Central memory CD8-positive, alpha-beta T cell (primary cell): ENCODE measurements around the gene ATF7IP.
"Not testable (repeated sequence)": the region's sequence is repeated elsewhere in the genome, so short reads cannot be mapped to it uniquely, and the experiment has no call there.

ENCODE experiments used
- ATAC-seq: fragments of 150-1000 bp; cut with Tn5 transposase; replicated peaks from 2 replicates; pipeline ENCODE4 v1.10.0; 2022; ENCODE audit warnings: mild to moderate bottlenecking, moderate FRiP score, moderate number of reproducible peaks; ENCODE audit not compliant: poor library complexity, severe bottlenecking; ENCODE audit errors: extremely low read depth
- DNase-seq, 2 donors: peaks; one replicate each; pipeline ENCODE4 v3.0.0; 2021; ENCODE audit warnings: low spot score in 2 of 2
- H3K27ac Mint-ChIP-seq: one replicate; pipeline ENCODE4 v1.8.0; 2022; ENCODE audit warnings: low read depth, mild to moderate bottlenecking, moderate library complexity, mixed read lengths
- H3K27me3 Mint-ChIP-seq: one replicate; pipeline ENCODE4 v1.8.0; 2022; ENCODE audit warnings: mixed read lengths
- H3K36me3 Mint-ChIP-seq: one replicate; pipeline ENCODE4 v1.8.0; 2022; ENCODE audit warnings: mild to moderate bottlenecking, moderate library complexity, mixed read lengths; ENCODE audit not compliant: insufficient read depth
- H3K4me1 Mint-ChIP-seq: one replicate; pipeline ENCODE4 v1.8.0; 2022; ENCODE audit warnings: mixed read lengths
- H3K4me3 Mint-ChIP-seq: one replicate; pipeline ENCODE4 v1.8.0; 2022; ENCODE audit warnings: mild to moderate bottlenecking, moderate library complexity, mixed read lengths
- H3K9me3 Mint-ChIP-seq: one replicate; pipeline ENCODE4 v1.8.0; 2022; ENCODE audit warnings: mixed read lengths

The ATF7IP gene

DNA sequence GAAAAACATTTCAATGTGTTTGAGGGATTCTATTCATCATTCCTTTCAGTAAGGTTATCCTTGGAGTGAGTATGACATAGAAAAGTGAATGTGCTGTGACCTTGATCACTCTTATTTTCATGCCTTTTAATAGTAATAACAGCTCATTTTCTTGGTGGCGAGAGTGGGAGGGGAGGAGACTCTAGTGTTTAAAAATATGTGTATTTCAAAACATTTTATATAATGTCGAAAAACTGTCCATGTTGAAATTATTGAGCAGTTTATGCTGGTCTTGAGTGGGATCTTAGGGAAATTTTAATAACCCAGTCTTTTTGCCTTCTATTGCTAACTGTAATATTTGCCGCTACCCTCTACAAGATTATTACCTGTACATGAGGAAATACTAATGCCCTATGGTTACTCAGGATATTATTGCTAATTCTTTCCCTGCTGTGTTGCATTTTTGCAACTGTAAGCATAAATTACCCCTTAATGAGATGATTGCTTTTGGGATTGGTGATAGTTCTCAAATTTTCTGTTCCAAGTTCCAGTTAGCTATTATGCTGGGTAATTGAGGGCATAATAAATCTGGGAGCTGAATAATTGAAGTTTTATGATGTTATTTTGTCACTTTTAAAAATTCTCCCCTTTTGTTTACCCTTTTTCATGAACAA is 21.9 kb downstream of the ATF7IP start:
- Mint-ChIP-seq H3K4me3 (peak overlapping the region; percentile 83), H3K27me3 (no peaks in the 10 kb centered on the region), H3K4me1 (peaks cover 59% of the 10 kb centered on the region), H3K9me3 (no peaks in the 10 kb centered on the region), H3K27ac (peak overlapping the region; percentile 93), H3K36me3 (peaks cover 25% of the 10 kb centered on the region)
- no peak for ATAC-seq
- no peak for DNase-seq

GRCh38 chr12:14390449-14390848 is 25.0 kb downstream of the ATF7IP start:
- DNase-seq (no peak), ATAC-seq (no peak)
- peak overlapping the region; percentile 93 for H3K27ac Mint-ChIP-seq
- H3K4me3 Mint-ChIP-seq: peak overlapping the region; percentile 74
- H3K4me1 Mint-ChIP-seq: peaks cover 59% of the 10 kb centered on the region
- H3K36me3 Mint-ChIP-seq: peaks cover 31% of the 10 kb centered on the region
- no peaks in the 10 kb centered on the region for H3K9me3 Mint-ChIP-seq
- no peaks in the 10 kb centered on the region for H3K27me3 Mint-ChIP-seq

GRCh38 chr12:14390870-14391530 is 25.5 kb downstream of the ATF7IP start:
- H3K4me3 Mint-ChIP-seq: peak overlapping the region; percentile 74
- peaks cover 63% of the 10 kb centered on the region for H3K4me1 Mint-ChIP-seq
- H3K36me3 Mint-ChIP-seq: peaks cover 31% of the 10 kb centered on the region
- DNase-seq (no peak), ATAC-seq (peak; percentile 30)
- H3K27me3 Mint-ChIP-seq: no peaks in the 10 kb centered on the region
- peak overlapping the region; percentile 93 for H3K27ac Mint-ChIP-seq
- H3K9me3 Mint-ChIP-seq: no peaks in the 10 kb centered on the region

DNA sequence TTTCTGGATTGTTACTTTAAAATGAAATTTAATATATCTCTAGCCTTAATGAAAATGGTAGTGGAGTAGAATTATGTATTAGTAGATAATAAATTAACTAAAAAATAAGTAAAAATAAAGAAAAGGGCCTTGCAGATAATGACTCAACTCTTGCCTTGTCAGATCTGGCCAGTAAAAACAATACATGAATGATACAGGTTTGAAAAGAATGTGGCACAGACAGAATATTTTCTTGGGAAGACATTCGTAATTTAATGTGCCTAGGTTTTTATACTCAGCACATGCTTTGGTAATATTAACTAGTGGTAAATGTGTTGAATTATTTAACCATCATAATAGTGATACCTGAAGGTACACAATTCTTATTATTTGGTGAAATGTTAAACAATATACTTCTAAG is 28.3 kb downstream of the ATF7IP start:
- Mint-ChIP-seq H3K4me1 (peaks cover 74% of the 10 kb centered on the region), H3K36me3 (peaks cover 26% of the 10 kb centered on the region), H3K9me3 (no peaks in the 10 kb centered on the region), H3K27ac (peak overlapping the region; percentile 100), H3K27me3 (no peaks in the 10 kb centered on the region), H3K4me3 (peak overlapping the region; percentile 61)
- no peak for DNase-seq
- ATAC-seq: no peak

DNA sequence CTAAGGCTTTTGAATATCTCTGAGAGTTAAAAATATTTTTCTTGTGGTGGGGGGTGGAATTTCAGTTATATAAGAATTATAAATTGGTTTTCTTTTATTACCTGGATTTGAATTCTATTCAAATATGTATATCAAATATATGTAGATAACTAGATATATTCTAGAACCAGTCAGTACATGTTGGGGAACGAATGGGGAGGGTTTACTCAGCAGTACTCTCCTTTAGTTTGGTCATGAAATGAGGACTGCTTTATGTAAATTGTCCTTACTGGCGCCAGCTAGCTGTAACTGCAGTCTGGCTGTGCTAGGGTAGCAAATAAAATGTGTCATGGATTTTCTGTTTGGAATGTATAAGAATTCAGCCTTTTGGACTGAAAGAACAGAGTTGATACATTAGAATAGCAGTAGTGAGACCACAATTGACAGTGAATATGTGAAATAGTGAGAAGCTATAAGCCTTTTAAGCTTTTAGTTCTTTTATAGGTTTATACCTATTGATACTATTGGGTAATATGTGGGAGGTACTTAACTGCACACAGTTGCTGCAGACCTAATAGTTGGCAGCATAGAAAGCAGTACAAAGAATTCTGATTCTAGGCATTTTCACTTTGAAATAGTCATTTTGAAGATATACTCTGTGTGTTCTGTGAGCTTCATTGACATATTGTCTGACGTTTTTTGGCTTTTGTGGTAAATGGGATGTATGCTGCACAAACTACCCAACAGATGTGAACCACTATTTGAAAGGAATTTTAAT is 29.0 kb downstream of the ATF7IP start:
- Mint-ChIP-seq H3K36me3 (peaks cover 26% of the 10 kb centered on the region), H3K27me3 (no peaks in the 10 kb centered on the region), H3K9me3 (no peaks in the 10 kb centered on the region), H3K4me1 (peaks cover 76% of the 10 kb centered on the region), H3K27ac (peak overlapping the region; percentile 100), H3K4me3 (peak overlapping the region; percentile 61)
- ATAC-seq (peak; percentile 59), DNase-seq (no peak)

- no peaks in the 10 kb centered on the region for H3K9me3 Mint-ChIP-seq
- peak overlapping the region; percentile 100 for H3K27ac Mint-ChIP-seq
- H3K4me3 Mint-ChIP-seq: peak overlapping the region; percentile 61
- peaks cover 22% of the 10 kb centered on the region for H3K36me3 Mint-ChIP-seq
- DNase-seq (no peak), ATAC-seq (peak; percentile 35)
- H3K4me1 Mint-ChIP-seq: peaks cover 82% of the 10 kb centered on the region
- H3K27me3 Mint-ChIP-seq: no peaks in the 10 kb centered on the region
These were observed 29.7 kb downstream of the ATF7IP start for GRCh38 chr12:14395074-14395778.

- peak in 1 of 2 donors; percentile 47 for DNase-seq
- peaks cover 22% of the 10 kb centered on the region for H3K36me3 Mint-ChIP-seq
- ATAC-seq: peak; percentile 77
- no peaks in the 10 kb centered on the region for H3K27me3 Mint-ChIP-seq
- H3K4me3 Mint-ChIP-seq: peak overlapping the region; percentile 43
- peaks cover 85% of the 10 kb centered on the region for H3K4me1 Mint-ChIP-seq
- no peaks in the 10 kb centered on the region for H3K9me3 Mint-ChIP-seq
- H3K27ac Mint-ChIP-seq: peak overlapping the region; percentile 100
These were observed 30.6 kb downstream of the ATF7IP start for GRCh38 chr12:14396071-14396470.

- peak overlapping the region; percentile 70 for H3K4me3 Mint-ChIP-seq
- H3K27ac Mint-ChIP-seq: peak overlapping the region; percentile 100
- DNase-seq (no peak), ATAC-seq (no peak)
- no peaks in the 10 kb centered on the region for H3K9me3 Mint-ChIP-seq
- peaks cover 22% of the 10 kb centered on the region for H3K36me3 Mint-ChIP-seq
- peaks cover 90% of the 10 kb centered on the region for H3K4me1 Mint-ChIP-seq
- H3K27me3 Mint-ChIP-seq: no peaks in the 10 kb centered on the region
These were observed 34.4 kb downstream of the ATF7IP start for GRCh38 chr12:14399871-14400270.

GRCh38 chr12:14400599-14400998 is 35.1 kb downstream of the ATF7IP start:
- no peaks in the 10 kb centered on the region for H3K27me3 Mint-ChIP-seq
- DNase-seq: no peak
- H3K4me1 Mint-ChIP-seq: peaks cover 87% of the 10 kb centered on the region
- peaks cover 22% of the 10 kb centered on the region for H3K36me3 Mint-ChIP-seq
- no peaks in the 10 kb centered on the region for H3K9me3 Mint-ChIP-seq
- ATAC-seq: no peak
- H3K4me3 Mint-ChIP-seq: peak overlapping the region; percentile 70
- peak overlapping the region; percentile 100 for H3K27ac Mint-ChIP-seq

- not testable (repeated sequence) for DNase-seq, ATAC-seq, H3K27me3 Mint-ChIP-seq, H3K9me3 Mint-ChIP-seq
- Mint-ChIP-seq H3K4me3 (peak overlapping the region; percentile 70), H3K36me3 (peaks cover 23% of the 10 kb centered on the region), H3K4me1 (peaks cover 81% of the 10 kb centered on the region), H3K27ac (peak overlapping the region; percentile 100)
These were observed 35.8 kb downstream of the ATF7IP start for GRCh38 chr12:14401267-14401666.

DNA sequence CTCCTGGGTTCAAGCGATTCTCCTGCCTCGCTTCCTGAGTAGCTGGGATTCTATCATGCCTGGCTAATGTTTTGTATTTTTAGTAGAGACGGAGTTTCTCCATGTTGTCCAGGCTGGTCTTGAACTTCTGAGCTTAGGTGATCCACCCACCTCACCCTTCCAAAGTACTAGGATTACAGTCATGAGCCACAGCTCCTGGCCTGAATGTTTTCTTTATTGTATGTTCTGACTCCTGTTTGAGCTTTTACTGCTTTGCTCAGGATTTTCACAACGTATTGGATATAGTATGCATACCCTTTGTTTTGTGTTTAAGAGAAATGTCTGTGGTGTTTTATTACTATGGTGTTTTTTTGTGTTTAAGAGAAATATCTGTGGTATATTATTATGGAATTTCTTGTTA is 37.2 kb downstream of the ATF7IP start:
- Mint-ChIP-seq H3K36me3 (peaks cover 20% of the 10 kb centered on the region), H3K9me3 (no peaks in the 10 kb centered on the region), H3K4me1 (peaks cover 68% of the 10 kb centered on the region), H3K27me3 (no peaks in the 10 kb centered on the region), H3K27ac (peak overlapping the region; percentile 100), H3K4me3 (peak overlapping the region; percentile 70)
- ATAC-seq (no peak), DNase-seq (no peak)

- peak overlapping the region; percentile 100 for H3K27ac Mint-ChIP-seq
These were observed 37.8 kb downstream of the ATF7IP start for GRCh38 chr12:14403293-14403692.

More at GRCh38 chr12:14403293-14403692, 37.8 kb downstream of the ATF7IP start:
- H3K4me3 Mint-ChIP-seq: peak overlapping the region; percentile 70
- H3K4me1 Mint-ChIP-seq: peaks cover 64% of the 10 kb centered on the region
- H3K27me3 Mint-ChIP-seq: no peaks in the 10 kb centered on the region
- peaks cover 20% of the 10 kb centered on the region for H3K36me3 Mint-ChIP-seq
- DNase-seq (no peak), ATAC-seq (peak; percentile 24)
- H3K9me3 Mint-ChIP-seq: no peaks in the 10 kb centered on the region
